Measurements from ENCODE around the gene CCDC57.

The CCDC57 gene

GRCh38 chr17:82241183-82241925 is 28.7 kb upstream of the CCDC57 start:
- TF ChIP-seq CTCF (IDR thresholded peaks at IDR 0.05; ENCODE audit: insufficient read depth, low read depth, low read length, missing control alignments): no peak

GRCh38 chr17:82240506-82241182 is 28.0 kb upstream of the CCDC57 start:
- no peak for TF ChIP-seq CTCF (IDR thresholded peaks at IDR 0.05; ENCODE audit: insufficient read depth, low read depth, low read length, missing control alignments)
- no peak for DNase-seq (ENCODE audit: low read depth)
- no peak overlapping the region for H3K4me3 ChIP-seq (ENCODE audit: low read depth, low read length)

More at GRCh38 chr17:82241183-82241925, 28.7 kb upstream of the CCDC57 start:
- no peak for DNase-seq (ENCODE audit: low read depth)
- H3K4me3 ChIP-seq (ENCODE audit: low read depth, low read length): no peak overlapping the region

GRCh38 chr17:82239926-82240505 is 27.4 kb upstream of the CCDC57 start:
- DNase-seq (ENCODE audit: low read depth): no peak
- no peak overlapping the region for H3K4me3 ChIP-seq (ENCODE audit: low read depth, low read length)
- no peak for TF ChIP-seq CTCF (IDR thresholded peaks at IDR 0.05; ENCODE audit: insufficient read depth, low read depth, low read length, missing control alignments)

DNA sequence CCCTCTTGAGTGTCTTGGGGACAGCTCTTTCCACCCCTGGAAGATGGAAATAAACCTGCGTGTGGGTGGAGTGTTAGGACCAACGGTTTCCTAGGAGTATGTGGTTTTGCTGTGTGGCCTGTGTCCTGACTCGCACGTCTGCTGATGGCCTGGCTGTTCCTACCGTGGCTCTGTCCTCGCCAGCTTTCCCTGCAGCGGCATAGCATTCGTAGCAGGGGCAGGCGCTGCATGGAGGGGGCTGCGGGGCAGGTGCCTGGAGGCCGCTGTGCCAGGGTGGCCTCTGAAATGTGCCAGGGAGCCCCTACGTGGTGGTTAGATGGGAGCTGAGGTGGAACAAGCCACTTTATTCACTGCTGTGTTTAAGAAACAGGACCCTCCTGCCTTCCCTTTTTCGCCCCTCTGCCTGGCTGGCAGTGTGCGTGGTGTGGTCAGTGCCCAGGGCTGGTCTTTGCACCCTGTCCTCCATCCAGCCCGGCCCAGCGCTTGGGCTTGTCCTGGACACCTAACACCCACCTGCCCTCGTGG is 26.8 kb upstream of the CCDC57 start:
- TF ChIP-seq CTCF (IDR thresholded peaks at IDR 0.05; ENCODE audit: insufficient read depth, low read depth, low read length, missing control alignments): no peak
- no peak for DNase-seq (ENCODE audit: low read depth)
- no peak overlapping the region for H3K4me3 ChIP-seq (ENCODE audit: low read depth, low read length)

GRCh38 chr17:82238472-82239201 is 26.0 kb upstream of the CCDC57 start:
- H3K4me3 ChIP-seq (ENCODE audit: low read depth, low read length): no peak overlapping the region
- peak; percentile 85 for DNase-seq (ENCODE audit: low read depth)
- no peak for TF ChIP-seq CTCF (IDR thresholded peaks at IDR 0.05; ENCODE audit: insufficient read depth, low read depth, low read length, missing control alignments)

- no peak overlapping the region for H3K4me3 ChIP-seq (ENCODE audit: low read depth, low read length)
- DNase-seq (ENCODE audit: low read depth): no peak
- no peak for TF ChIP-seq CTCF (IDR thresholded peaks at IDR 0.05; ENCODE audit: insufficient read depth, low read depth, low read length, missing control alignments)
These were observed 25.3 kb upstream of the CCDC57 start for GRCh38 chr17:82237746-82238471.

Data from GM12865 (cell line).